BE2C (cell line): ENCODE results near the gene TNFRSF13B.

Experiments
- DNase-seq: peaks from one replicate; pipeline ENCODE4 v3.0.0-alpha.2; 2020
- H3K27me3 ChIP-seq: fragments of 250-450 bp; sonication (Bioruptor Pico); 2 replicates; pipeline ENCODE4 v1.5.1; 2020; ENCODE audit warnings: mild to moderate bottlenecking
- H3K36me3 ChIP-seq: fragments of 250-450 bp; sonication (Bioruptor Pico); 2 replicates; pipeline ENCODE4 v1.5.1; 2020; ENCODE audit warnings: mild to moderate bottlenecking
- H3K4me1 ChIP-seq: fragments of 250-450 bp; sonication (Bioruptor Pico); 2 replicates; pipeline ENCODE4 v1.5.1; 2020
- H3K4me3 ChIP-seq: 2 replicates; pipeline ENCODE4 v1.5.1; 2011; ENCODE audit warnings: low read depth, low read length
- H3K9me3 ChIP-seq: fragments of 250-450 bp; sonication (Bioruptor Pico); 2 replicates; pipeline ENCODE4 v1.5.1; 2020
- TF ChIP-seq, protein P1 (sequence below): IDR thresholded peaks from 2 replicates; pipeline ENCODE4 v1.5.1; 2012; ENCODE audit warnings: mild to moderate bottlenecking, low read depth, low read length

Gene TNFRSF13B

DNA sequence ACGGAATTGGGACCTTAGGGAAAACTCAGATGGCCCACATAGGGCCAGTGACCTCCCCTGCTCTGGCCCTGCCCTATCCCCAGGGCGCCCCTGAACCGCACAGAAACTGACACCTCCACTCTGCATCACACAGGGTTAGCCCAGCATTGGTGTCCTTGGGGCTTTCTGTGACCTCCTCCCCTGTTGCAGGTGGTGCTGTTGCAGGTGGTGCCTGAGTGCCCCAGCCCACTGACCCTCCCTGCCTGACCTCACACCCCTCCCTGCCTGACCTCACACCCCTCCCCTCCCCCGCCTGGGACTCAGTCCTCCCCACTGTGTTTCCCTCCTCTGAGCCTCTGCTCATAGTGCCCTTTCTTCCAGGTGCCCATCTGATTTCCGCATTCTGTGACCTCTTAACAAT is 21.4 kb downstream of the TNFRSF13B start:
- TF ChIP-seq, protein P1, sequence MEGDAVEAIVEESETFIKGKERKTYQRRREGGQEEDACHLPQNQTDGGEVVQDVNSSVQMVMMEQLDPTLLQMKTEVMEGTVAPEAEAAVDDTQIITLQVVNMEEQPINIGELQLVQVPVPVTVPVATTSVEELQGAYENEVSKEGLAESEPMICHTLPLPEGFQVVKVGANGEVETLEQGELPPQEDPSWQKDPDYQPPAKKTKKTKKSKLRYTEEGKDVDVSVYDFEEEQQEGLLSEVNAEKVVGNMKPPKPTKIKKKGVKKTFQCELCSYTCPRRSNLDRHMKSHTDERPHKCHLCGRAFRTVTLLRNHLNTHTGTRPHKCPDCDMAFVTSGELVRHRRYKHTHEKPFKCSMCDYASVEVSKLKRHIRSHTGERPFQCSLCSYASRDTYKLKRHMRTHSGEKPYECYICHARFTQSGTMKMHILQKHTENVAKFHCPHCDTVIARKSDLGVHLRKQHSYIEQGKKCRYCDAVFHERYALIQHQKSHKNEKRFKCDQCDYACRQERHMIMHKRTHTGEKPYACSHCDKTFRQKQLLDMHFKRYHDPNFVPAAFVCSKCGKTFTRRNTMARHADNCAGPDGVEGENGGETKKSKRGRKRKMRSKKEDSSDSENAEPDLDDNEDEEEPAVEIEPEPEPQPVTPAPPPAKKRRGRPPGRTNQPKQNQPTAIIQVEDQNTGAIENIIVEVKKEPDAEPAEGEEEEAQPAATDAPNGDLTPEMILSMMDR = no peak
- Histone ChIP-seq H3K36me3 (no peaks in the 10 kb centered on the region), H3K27me3 (no peaks in the 10 kb centered on the region), H3K4me1 (no peaks in the 10 kb centered on the region), H3K9me3 (no peaks in the 10 kb centered on the region), H3K4me3 (no peak overlapping the region)
- no peak for DNase-seq

DNA sequence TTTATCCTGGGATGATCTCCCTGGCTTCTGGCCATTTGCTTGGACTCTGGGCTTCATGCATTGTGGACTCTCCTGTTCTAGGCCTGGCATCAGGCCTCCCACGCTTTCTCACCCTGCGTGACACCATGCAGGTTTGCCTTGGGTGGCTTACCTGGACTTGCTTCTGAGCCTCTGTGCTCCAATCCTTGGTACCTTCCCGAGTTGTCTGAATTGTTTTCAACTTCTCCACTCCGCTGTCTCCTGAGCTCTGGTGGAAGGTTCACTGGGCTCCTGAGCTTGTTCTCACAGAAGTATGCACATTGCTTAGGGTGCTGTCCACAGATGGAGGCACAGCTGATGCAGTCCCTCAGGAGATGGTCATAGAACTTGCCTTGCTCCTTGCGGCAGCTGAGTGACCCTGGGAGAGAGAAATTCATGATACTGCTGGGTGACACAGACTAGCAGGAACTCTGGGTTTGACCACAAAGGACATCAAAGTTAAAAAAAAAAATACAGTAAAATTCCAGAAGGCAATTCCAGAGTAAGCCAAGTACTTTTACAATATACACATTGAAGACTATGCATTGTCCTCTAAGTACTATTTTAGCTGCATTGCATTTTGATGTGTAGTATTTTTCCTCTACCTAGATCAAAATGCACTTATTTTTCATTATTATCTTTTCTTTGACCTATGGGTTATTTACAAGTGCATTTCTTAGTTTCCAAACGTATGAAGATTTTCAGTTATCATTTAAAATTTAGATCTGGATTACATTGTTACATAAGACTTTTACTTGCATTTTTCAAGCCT is 23.1 kb downstream of the TNFRSF13B start:
- DNase-seq = no peak
- H3K36me3 ChIP-seq = no peaks in the 10 kb centered on the region
- H3K4me1 ChIP-seq = no peaks in the 10 kb centered on the region
- TF ChIP-seq, protein P1 = no peak
- no peak overlapping the region for H3K4me3 ChIP-seq
- no peaks in the 10 kb centered on the region for H3K9me3 ChIP-seq
- H3K27me3 ChIP-seq = no peaks in the 10 kb centered on the region

DNA sequence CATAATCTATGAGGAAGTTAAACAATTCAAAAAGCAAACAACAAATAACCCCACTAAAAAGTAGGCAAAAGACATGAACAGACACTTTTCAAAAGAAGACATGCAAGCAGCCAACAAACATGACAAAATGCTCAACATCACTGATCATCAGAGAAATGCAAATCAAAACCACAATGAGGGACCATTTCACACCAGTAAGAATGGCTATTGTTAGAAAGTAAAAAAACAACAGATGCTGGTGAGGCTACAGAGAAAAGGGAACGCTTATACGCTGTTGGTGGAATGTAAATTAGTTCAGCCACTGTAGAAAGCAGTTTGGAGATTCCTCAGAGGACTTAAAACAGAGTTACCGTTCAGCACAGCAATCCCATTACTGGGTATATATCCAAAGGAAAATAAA is 24.4 kb downstream of the TNFRSF13B start:
- no peaks in the 10 kb centered on the region for H3K27me3 ChIP-seq
- no peaks in the 10 kb centered on the region for H3K4me1 ChIP-seq

DNA sequence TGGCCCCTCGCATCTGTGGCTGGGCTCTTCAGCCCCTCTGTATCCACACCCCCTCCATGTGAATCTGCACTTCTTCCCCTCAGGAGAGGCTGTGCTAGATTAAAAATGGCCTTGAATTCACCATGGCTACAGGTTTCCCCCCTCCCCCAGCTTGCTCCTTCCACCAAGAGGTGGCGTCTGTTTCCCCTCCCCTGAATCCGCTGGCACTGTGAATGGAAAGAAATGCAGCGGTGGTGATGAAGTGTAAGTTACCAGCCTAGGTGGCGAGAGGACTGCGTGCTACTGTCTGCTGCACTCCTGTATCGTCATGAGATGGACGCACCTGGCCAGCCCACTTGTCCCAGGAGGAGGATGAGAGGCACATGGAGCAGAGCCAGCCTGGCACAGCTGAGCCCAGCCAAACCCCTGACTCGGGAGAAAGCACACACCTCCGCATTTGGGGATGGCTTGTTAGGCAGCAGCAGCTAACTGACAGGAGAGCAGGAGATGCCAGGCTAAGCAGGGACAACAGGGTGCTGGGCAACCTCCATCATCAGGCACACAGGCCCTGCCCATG is 26.2 kb downstream of the TNFRSF13B start:
- Histone ChIP-seq H3K9me3 (no peaks in the 10 kb centered on the region), H3K4me3 (no peak overlapping the region), H3K4me1 (no peaks in the 10 kb centered on the region), H3K36me3 (no peaks in the 10 kb centered on the region), H3K27me3 (no peaks in the 10 kb centered on the region)
- TF ChIP-seq, protein P1 = peak; percentile 36
- DNase-seq = no peak

More for the DNA sequence above, 24.4 kb downstream of the TNFRSF13B start:
- TF ChIP-seq, protein P1 = no peak
- no peak for DNase-seq
- Histone ChIP-seq H3K4me3 (no peak overlapping the region), H3K36me3 (no peaks in the 10 kb centered on the region), H3K9me3 (no peaks in the 10 kb centered on the region)

DNA sequence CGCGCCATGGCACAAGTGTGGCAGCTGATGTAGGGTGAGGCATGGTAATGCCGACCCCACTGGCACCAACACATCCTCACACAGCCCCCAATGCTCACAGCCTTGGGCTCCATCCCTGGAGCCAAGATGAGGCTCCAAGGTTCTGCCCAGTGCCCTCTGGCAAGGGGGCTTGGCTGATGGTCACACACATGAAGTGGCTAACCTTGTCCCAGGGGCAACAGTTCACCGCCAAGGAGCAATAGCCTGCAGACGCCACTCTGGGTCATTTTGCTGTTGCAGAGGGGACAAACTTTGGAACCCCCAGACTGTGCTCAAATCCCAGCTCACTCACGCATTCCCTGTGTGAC is 26.8 kb downstream of the TNFRSF13B start:
- Histone ChIP-seq H3K27me3 (no peaks in the 10 kb centered on the region), H3K36me3 (no peaks in the 10 kb centered on the region), H3K9me3 (no peaks in the 10 kb centered on the region), H3K4me3 (no peak overlapping the region), H3K4me1 (no peaks in the 10 kb centered on the region)
- TF ChIP-seq, protein P1 = no peak
- DNase-seq = no peak
